Fibroblast of the aortic adventitia (primary cell): ENCODE measurements around the gene CCDC102A. TPM values are rescaled to one million over a fixed set of nuclear protein-coding genes. Genes with fewer than 3 reads are reported as not detected.

Experiments
- DNase-seq: peaks from one replicate; pipeline ENCODE4 v3.0.0-alpha.2; 2010; ENCODE audit warnings: low read depth
- H3K4me3 ChIP-seq: 2 replicates; pipeline ENCODE4 v1.5.1; 2011; ENCODE audit warnings: low read depth, mild to moderate bottlenecking, control low read depth, low read length, moderate library complexity
- CTCF ChIP-seq: IDR thresholded peaks from 2 replicates; pipeline ENCODE4 v1.5.1; 2011; ENCODE audit warnings: mild to moderate bottlenecking, low read length, control low read depth, inconsistent platforms; ENCODE audit not compliant: insufficient read depth
- total RNA-seq: library from RNA; depleted of rRNA; stranded (reverse); fragments of >200 nt; gene quantifications from 2 replicates; pipeline ENCODE4 v1.2.3, GENCODE V29; 2012; ENCODE audit warnings: low replicate concordance

CCDC102A gene
- total RNA-seq, 1 donor: 9.9 TPM

- TF ChIP-seq CTCF: no peak
- no peak overlapping the region for H3K4me3 ChIP-seq
- DNase-seq: no peak
Measured at GRCh38 chr16:57489229-57489628, 47.1 kb downstream of the CCDC102A start.

- TF ChIP-seq CTCF: no peak
- peak overlapping the region; percentile 85 for H3K4me3 ChIP-seq
- DNase-seq: no peak
Measured at GRCh38 chr16:57486858-57487834, 49.2 kb downstream of the CCDC102A start.

GRCh38 chr16:57485916-57486857 lies 50.2 kb downstream of the CCDC102A start, which contains the start of gene DOK4:
Gene DOK4 (minus strand): TSS chr16:57486493. CDS start chr16:57479507, 6,986 bp downstream.
- DNase-seq: peak; percentile 56
- TF ChIP-seq CTCF: no peak
- H3K4me3 ChIP-seq: peak within 1 kb of the TSS; percentile 85

GRCh38 chr16:57485091-57485915 lies 51.1 kb downstream of the CCDC102A start:
- DNase-seq: no peak
- H3K4me3 ChIP-seq: peak overlapping the region; percentile 85
- TF ChIP-seq CTCF: no peak

- TF ChIP-seq CTCF: no peak
- no peak for DNase-seq
- H3K4me3 ChIP-seq: peak overlapping the region; percentile 85
Measured at GRCh38 chr16:57484515-57485005, 51.8 kb downstream of the CCDC102A start.
